ENCODE data around the gene ATP8A2. TPM values are rescaled to one million over a fixed set of nuclear protein-coding genes. Genes with fewer than 3 reads are reported as not detected.

The ATP8A2 gene
- total RNA-seq, 4 donors from 2014 or later: not detected

DNA sequence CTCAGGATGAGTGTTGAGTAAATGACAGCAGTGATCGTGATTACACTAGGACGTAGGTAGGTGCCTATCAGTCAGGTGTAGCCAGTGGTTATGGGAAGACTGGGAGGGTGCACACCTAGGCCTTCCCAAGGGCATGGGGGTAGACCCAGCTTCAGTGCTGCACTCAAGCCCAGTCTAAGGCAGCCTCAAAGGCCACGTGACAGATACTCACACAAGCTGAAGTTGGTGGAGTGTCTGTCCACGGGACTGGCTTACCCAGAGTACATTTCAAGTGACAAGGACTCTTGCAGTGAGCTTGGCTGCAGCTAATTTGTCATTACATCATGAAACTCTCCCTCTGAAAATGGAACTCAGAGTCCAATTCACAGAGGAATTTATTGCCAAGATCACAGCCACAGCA is 561.7 kb downstream of the ATP8A2 start:
- Histone ChIP-seq H3K4me1 (no peaks in the 10 kb centered on the region), H3K27ac (no peak overlapping the region), H3K36me3 (no peaks in the 10 kb centered on the region), H3K9me3 (no peaks in the 10 kb centered on the region), H3K4me3 (no peak overlapping the region), H3K27me3 (no peaks in the 10 kb centered on the region)
- DNase-seq (no peak), ATAC-seq (no peak)
- TF ChIP-seq, protein P1, sequence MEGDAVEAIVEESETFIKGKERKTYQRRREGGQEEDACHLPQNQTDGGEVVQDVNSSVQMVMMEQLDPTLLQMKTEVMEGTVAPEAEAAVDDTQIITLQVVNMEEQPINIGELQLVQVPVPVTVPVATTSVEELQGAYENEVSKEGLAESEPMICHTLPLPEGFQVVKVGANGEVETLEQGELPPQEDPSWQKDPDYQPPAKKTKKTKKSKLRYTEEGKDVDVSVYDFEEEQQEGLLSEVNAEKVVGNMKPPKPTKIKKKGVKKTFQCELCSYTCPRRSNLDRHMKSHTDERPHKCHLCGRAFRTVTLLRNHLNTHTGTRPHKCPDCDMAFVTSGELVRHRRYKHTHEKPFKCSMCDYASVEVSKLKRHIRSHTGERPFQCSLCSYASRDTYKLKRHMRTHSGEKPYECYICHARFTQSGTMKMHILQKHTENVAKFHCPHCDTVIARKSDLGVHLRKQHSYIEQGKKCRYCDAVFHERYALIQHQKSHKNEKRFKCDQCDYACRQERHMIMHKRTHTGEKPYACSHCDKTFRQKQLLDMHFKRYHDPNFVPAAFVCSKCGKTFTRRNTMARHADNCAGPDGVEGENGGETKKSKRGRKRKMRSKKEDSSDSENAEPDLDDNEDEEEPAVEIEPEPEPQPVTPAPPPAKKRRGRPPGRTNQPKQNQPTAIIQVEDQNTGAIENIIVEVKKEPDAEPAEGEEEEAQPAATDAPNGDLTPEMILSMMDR (IDR thresholded peaks at IDR 0.05 in 4 of 5, conservative IDR thresholded peaks at IDR 0.05 in 1 of 5): no peak
- TF ChIP-seq POLR2A (IDR thresholded peaks at IDR 0.05): no peak
- intact Hi-C loops (cut with DNase I; ENCODE audit: low total_unique reads): no loop called here
- in situ Hi-C loops (cut with MboI; ENCODE audit: low sequenced_read_pairs in 4 of 4): no loop called here

DNA sequence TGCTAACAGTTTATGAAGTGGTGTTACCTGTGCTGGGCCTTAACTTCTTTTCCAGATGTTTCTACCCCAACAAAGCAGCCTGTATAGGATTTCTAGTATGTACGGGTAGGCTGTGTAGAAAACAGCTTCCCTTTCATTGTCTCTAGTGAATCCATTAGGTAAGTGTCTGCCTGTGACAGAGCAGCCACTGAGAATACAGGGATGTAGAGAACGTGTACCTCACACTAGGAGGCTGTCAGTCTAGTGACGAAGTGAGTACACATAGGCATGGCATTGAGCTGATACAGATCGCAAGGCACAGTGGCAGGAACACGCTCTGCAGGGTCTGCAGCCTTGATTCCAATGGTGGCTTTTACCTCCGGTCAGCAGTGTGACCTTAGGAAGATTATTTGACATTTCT is 562.4 kb downstream of the ATP8A2 start:
- Histone ChIP-seq H3K27me3 (no peaks in the 10 kb centered on the region), H3K9me3 (no peaks in the 10 kb centered on the region), H3K4me3 (no peak overlapping the region), H3K36me3 (no peaks in the 10 kb centered on the region), H3K4me1 (no peaks in the 10 kb centered on the region), H3K27ac (no peak overlapping the region)
- DNase-seq: no peak
- no peak for TF ChIP-seq POLR2A (IDR thresholded peaks at IDR 0.05)
- TF ChIP-seq, protein P1 (IDR thresholded peaks at IDR 0.05 in 4 of 5, conservative IDR thresholded peaks at IDR 0.05 in 1 of 5): no peak
- ATAC-seq: no peak
- in situ Hi-C loops (cut with MboI; ENCODE audit: low sequenced_read_pairs in 4 of 4) (no loop called here), intact Hi-C loops (cut with DNase I; ENCODE audit: low total_unique reads) (no loop called here)

DNA sequence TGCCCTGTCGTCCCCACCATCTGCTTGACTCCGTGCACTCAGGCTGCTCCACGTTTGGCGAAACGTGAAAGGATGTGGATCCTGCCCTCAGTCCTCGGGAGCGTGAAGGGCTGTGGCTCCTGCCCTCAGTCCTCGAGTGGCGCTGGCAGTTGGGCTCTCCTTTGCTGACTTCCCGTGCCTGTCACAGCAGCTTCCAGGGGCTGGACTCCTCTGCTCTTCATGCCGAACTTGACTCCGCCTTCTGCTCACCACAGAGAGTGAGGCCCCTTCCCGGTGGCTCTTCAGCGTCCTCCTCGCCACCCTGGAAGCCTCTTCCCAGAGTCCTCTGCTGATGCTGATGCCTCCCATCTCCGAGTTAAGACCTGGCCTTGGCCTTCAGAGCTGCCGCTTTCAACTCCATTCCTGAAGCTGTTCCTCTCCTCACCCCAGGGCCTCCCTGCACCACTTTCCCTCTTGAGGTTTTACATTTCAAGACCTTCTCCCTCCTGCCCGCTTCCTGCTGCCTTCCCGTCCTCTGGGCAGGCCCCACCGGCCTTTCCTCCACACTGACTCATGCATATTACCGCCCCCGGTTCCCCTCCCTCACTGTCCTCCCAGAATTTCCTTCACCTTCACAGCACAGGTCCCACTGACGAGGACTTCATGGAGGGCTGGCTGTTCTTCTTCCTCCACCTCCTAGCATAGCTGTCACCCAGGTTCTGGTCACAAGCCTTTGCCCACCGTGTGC is 568.4 kb downstream of the ATP8A2 start:
- no peaks in the 10 kb centered on the region for H3K27me3 ChIP-seq
- no peak for DNase-seq
- no peaks in the 10 kb centered on the region for H3K36me3 ChIP-seq
- no peak overlapping the region for H3K4me3 ChIP-seq
- no peaks in the 10 kb centered on the region for H3K9me3 ChIP-seq
- TF ChIP-seq, protein P1 (IDR thresholded peaks at IDR 0.05 in 4 of 5, conservative IDR thresholded peaks at IDR 0.05 in 1 of 5): no peak
- in situ Hi-C loops (cut with MboI; ENCODE audit: low sequenced_read_pairs in 4 of 4): no loop called here
- ATAC-seq: no peak
- no peak overlapping the region for H3K27ac ChIP-seq
- intact Hi-C loops (cut with DNase I; ENCODE audit: low total_unique reads): no loop called here
- no peaks in the 10 kb centered on the region for H3K4me1 ChIP-seq

DNA sequence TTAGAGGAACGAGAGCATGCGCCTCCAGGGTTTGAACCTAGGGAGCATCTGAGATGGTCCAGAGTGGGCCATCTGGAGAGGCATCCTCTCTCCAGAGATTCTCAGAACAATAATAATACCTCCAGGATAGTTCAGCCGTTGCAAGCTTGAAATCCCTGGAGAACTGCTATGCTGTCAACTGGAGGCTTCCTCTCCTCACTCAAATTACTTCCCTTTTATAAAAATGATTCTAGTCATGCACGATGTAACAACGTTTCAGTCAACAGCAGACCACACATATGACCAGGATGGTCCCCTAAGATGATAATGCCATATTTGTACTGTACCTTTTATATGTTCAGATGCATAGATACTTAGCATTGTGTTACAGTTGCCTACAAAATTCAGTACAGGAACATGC is 571.3 kb downstream of the ATP8A2 start:
- no peak for ATAC-seq
- DNase-seq: no peak
- Histone ChIP-seq H3K27me3 (no peaks in the 10 kb centered on the region), H3K27ac (no peak overlapping the region), H3K4me1 (no peaks in the 10 kb centered on the region), H3K4me3 (no peak overlapping the region), H3K9me3 (no peaks in the 10 kb centered on the region), H3K36me3 (no peaks in the 10 kb centered on the region)
- TF ChIP-seq, protein P1 (IDR thresholded peaks at IDR 0.05 in 4 of 5, conservative IDR thresholded peaks at IDR 0.05 in 1 of 5): no peak
- TF ChIP-seq POLR2A (IDR thresholded peaks at IDR 0.05): no peak
- in situ Hi-C loops (cut with MboI; ENCODE audit: low sequenced_read_pairs in 4 of 4): no loop called here
- intact Hi-C loops (cut with DNase I; ENCODE audit: low total_unique reads): no loop called here

DNA sequence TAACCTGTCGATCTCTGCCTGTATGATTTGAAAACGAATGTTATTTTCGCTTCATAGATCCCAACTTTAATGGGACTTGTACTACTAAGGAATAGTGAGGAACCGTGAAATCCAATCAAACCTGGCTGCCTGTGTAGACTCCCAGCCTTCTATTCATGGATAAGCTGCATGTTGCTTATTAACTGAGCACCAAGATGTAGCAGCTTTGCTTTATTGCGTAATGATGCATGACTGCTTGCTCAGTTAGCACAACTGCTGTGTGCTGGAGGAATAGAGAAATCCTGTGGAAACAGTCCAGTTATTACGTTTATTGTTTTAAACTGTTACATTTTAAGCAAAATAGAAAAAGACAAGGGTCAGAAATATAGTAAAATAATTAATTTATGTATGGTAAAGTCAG is 571.9 kb downstream of the ATP8A2 start:
- in situ Hi-C loops (cut with MboI; ENCODE audit: low sequenced_read_pairs in 4 of 4) (no loop called here), intact Hi-C loops (cut with DNase I; ENCODE audit: low total_unique reads) (no loop called here)
- Histone ChIP-seq H3K27ac (no peak overlapping the region), H3K9me3 (no peaks in the 10 kb centered on the region), H3K4me1 (no peaks in the 10 kb centered on the region), H3K4me3 (no peak overlapping the region), H3K27me3 (no peaks in the 10 kb centered on the region), H3K36me3 (no peaks in the 10 kb centered on the region)
- DNase-seq: no peak
- no peak for ATAC-seq
- TF ChIP-seq, protein P1 (IDR thresholded peaks at IDR 0.05 in 4 of 5, conservative IDR thresholded peaks at IDR 0.05 in 1 of 5): no peak
- no peak for TF ChIP-seq POLR2A (IDR thresholded peaks at IDR 0.05)
